Measurements from ENCODE around the gene DNAJC5. TPM values are rescaled to one million over a fixed set of nuclear protein-coding genes. Genes with fewer than 3 reads are reported as not detected.

Gene DNAJC5
- total RNA-seq, 1 donor from 2014 or later, result 57.9 TPM

DNA sequence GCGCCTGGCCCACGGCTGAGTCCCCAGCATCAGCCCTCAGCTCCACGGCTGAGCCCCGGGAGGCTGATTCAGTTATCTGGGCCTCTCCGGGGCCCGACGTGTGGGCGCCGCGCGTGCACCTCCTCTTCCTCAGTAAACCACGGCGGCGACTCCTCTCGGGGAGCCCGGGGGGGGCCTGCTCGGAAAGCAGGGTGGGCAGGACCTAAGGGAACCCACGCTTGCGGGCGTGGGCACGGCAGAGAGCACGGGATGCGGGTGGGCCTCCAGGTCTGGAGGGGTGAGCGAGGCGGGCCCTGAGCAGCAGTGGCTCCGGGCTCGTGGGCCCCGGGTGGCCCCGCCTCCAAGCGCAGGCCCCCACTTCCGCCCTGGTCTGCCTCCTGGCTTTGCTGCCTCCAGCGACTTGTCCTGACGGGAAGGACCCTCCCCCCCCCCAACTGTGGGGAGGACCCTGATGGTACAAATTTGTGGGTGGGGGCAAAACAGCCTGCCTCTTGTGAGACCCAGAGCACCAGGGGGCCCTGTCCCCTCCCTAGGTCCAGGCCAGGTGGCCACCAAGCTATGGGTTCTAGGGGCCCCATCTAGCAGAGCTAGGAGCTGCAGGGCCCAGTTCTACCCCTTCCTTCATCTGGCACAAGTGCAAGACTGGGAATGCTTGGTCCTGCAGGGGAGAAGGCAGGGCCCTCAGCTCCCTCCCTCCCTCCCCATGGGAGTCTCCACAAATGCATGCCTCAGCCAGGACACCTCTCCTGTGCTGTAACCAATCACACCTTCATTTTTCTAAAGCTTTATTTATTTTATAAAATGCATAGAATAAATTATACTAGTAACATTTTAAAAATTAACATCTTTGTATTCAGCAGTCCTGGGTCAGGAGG lies 44.4 kb downstream of the DNAJC5 start:
- no peak for TF ChIP-seq CTCF (IDR thresholded peaks at IDR 0.05; ENCODE audit: partially characterized antibody, unreplicated experiment)
- H3K27me3 Mint-ChIP-seq (ENCODE audit: unreplicated experiment), result peaks cover 12% of the 10 kb centered on the region
- peaks cover 5% of the 10 kb centered on the region for H3K4me1 Mint-ChIP-seq (ENCODE audit: low read depth, unreplicated experiment)
- H3K27ac Mint-ChIP-seq (ENCODE audit: unreplicated experiment), result no peak overlapping the region
- H3K4me3 Mint-ChIP-seq (ENCODE audit: unreplicated experiment), result no peak overlapping the region
- DNase-seq, result no peak
- H3K9me3 Mint-ChIP-seq (ENCODE audit: unreplicated experiment), result peaks cover 4% of the 10 kb centered on the region
- H3K36me3 Mint-ChIP-seq (ENCODE audit: unreplicated experiment), result no peaks in the 10 kb centered on the region

- no peaks in the 10 kb centered on the region for H3K36me3 Mint-ChIP-seq (ENCODE audit: unreplicated experiment)
- H3K4me1 Mint-ChIP-seq (ENCODE audit: low read depth, unreplicated experiment), result peaks cover 3% of the 10 kb centered on the region
- H3K27ac Mint-ChIP-seq (ENCODE audit: unreplicated experiment), result no peak overlapping the region
- no peak for TF ChIP-seq CTCF (IDR thresholded peaks at IDR 0.05; ENCODE audit: partially characterized antibody, unreplicated experiment)
- no peaks in the 10 kb centered on the region for H3K9me3 Mint-ChIP-seq (ENCODE audit: unreplicated experiment)
- peak overlapping the region; percentile 34 for H3K4me3 Mint-ChIP-seq (ENCODE audit: unreplicated experiment)
- peaks cover 10% of the 10 kb centered on the region for H3K27me3 Mint-ChIP-seq (ENCODE audit: unreplicated experiment)
- no peak for DNase-seq
These were observed 45.1 kb downstream of the DNAJC5 start for GRCh38 chr20:63940071-63940471.

- no peak for TF ChIP-seq CTCF (IDR thresholded peaks at IDR 0.05; ENCODE audit: partially characterized antibody, unreplicated experiment)
- peak overlapping the region; percentile 76 for H3K4me3 Mint-ChIP-seq (ENCODE audit: unreplicated experiment)
- DNase-seq, result no peak
- H3K9me3 Mint-ChIP-seq (ENCODE audit: unreplicated experiment), result no peaks in the 10 kb centered on the region
- H3K4me1 Mint-ChIP-seq (ENCODE audit: low read depth, unreplicated experiment), result peaks cover 3% of the 10 kb centered on the region
- H3K36me3 Mint-ChIP-seq (ENCODE audit: unreplicated experiment), result no peaks in the 10 kb centered on the region
- no peak overlapping the region for H3K27ac Mint-ChIP-seq (ENCODE audit: unreplicated experiment)
- H3K27me3 Mint-ChIP-seq (ENCODE audit: unreplicated experiment), result peaks cover 10% of the 10 kb centered on the region
These were observed 45.7 kb downstream of the DNAJC5 start for GRCh38 chr20:63940472-63941266.

DNA sequence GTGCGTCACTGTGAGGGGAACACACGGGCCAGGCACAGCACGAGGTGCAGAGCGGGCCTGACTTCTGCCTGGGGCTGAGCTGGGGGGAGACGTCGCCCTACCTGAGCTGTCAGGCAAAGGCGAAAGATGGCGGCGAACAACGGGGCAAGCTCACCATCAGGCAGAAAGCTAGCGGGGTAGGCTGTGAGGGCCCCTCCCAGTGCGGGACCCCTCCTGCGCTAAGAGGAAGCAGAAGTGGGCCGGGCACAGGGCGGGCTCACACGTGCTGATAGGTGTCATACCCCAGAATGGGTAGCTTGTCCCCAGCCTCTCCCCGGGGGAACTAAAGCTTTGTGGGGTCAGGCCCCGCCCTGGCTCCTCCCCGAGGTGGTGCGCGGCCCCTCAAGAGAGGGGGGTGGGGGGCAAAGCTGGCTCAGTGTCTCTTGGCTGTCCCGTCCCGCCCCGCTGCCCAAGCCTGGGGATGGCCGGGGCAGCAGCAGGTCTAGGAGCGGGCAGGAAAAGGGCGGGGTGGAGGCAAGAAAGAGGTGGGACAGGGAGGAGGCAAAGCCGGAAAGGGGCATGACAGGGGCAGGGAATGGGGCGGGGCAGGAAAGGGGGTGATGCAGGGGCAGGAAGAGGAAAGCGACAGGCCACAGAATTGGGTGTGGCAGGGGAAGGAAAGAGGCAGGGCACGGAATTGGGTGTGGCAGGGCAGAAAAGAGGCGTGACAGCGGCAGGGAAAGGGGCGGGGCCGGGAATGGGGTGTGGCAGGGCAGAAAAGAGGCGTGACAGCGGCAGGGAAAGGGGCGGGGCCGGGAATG lies 46.6 kb downstream of the DNAJC5 start:
- H3K4me3 Mint-ChIP-seq (ENCODE audit: unreplicated experiment), result peak overlapping the region; percentile 76

More for the DNA sequence above, 46.6 kb downstream of the DNAJC5 start:
- H3K27ac Mint-ChIP-seq (ENCODE audit: unreplicated experiment), result no peak overlapping the region
- TF ChIP-seq CTCF (IDR thresholded peaks at IDR 0.05; ENCODE audit: partially characterized antibody, unreplicated experiment), result no peak
- peak; percentile 78 for DNase-seq
- no peaks in the 10 kb centered on the region for H3K36me3 Mint-ChIP-seq (ENCODE audit: unreplicated experiment)
- H3K9me3 Mint-ChIP-seq (ENCODE audit: unreplicated experiment), result no peaks in the 10 kb centered on the region
- peaks cover 3% of the 10 kb centered on the region for H3K4me1 Mint-ChIP-seq (ENCODE audit: low read depth, unreplicated experiment)
- peaks cover 10% of the 10 kb centered on the region for H3K27me3 Mint-ChIP-seq (ENCODE audit: unreplicated experiment)
